Naive B cell (primary cell): ENCODE data around the gene COG2. TPM values are rescaled to one million over a fixed set of nuclear protein-coding genes. Genes with fewer than 3 reads are reported as not detected.

Experiments
- ATAC-seq, 2 donors: fragments of 150-1000 bp; cut with Tn5 transposase; 2 replicates each; pipeline ENCODE4 v1.10.0; 2021; ENCODE audit warnings: low read depth in 2 of 2, mild to moderate bottlenecking in 2 of 2, moderate library complexity in 2 of 2
- DNase-seq: peaks from one replicate; pipeline ENCODE4 v3.0.0; 2022
- H3K27ac Mint-ChIP-seq, 6 donors: one replicate each; pipeline ENCODE4 v1.8.0; 2020 to 2022; ENCODE audit warnings: mild to moderate bottlenecking in 6 of 6, mixed read lengths in 6 of 6, moderate library complexity in 5 of 6, inconsistent platforms in 2 of 6
- H3K27me3 Mint-ChIP-seq, 3 donors: one replicate each; pipeline ENCODE4 v1.8.0; 2021 to 2022; ENCODE audit warnings: mixed read lengths in 3 of 3, mild to moderate bottlenecking in 1 of 3
- H3K36me3 Mint-ChIP-seq, 2 donors: one replicate each; pipeline ENCODE4 v1.8.0; 2020 to 2022; ENCODE audit warnings: mixed read lengths in 2 of 2, inconsistent platforms in 1 of 2, mild to moderate bottlenecking in 1 of 2
- H3K4me1 Mint-ChIP-seq, 3 donors: one replicate each; pipeline ENCODE4 v1.8.0; 2020 to 2022; ENCODE audit warnings: mixed read lengths in 3 of 3, inconsistent platforms in 1 of 3, mild to moderate bottlenecking in 1 of 3, moderate library complexity in 1 of 3
- H3K4me3 Mint-ChIP-seq, 8 donors: one replicate each; pipeline ENCODE4 v1.8.0; 2020 to 2022; ENCODE audit warnings: mild to moderate bottlenecking in 8 of 8, mixed read lengths in 8 of 8, moderate library complexity in 8 of 8, inconsistent platforms in 2 of 8
- H3K9me3 Mint-ChIP-seq, 7 donors: one replicate each; pipeline ENCODE4 v1.8.0; 2020 to 2022; ENCODE audit warnings: mixed read lengths in 7 of 7, mild to moderate bottlenecking in 5 of 7, inconsistent platforms in 2 of 7, moderate library complexity in 1 of 7
- polyA plus RNA-seq, 6 donors: library from polyadenylated mRNA; unstranded; fragments of 300-500 nt; fragmentation: Illumina TruSeq; gene quantifications; one replicate each; pipeline ENCODE4 v1.2.3, GENCODE V29; 2021; ENCODE audit warnings: low read depth in 6 of 6

COG2 gene
- polyA plus RNA-seq, 6 donors from 2014 or later: 23.6 to 39.7 (median 33.9) TPM

GRCh38 chr1:230661976-230662375 is 19.7 kb downstream of the COG2 start:
- Mint-ChIP-seq H3K36me3 (peaks cover 33% of the 10 kb centered on the region in 2 donors), H3K27me3 (no peaks in the 10 kb centered on the region), H3K9me3 (no peaks in the 10 kb centered on the region), H3K4me1 (peaks cover 0 to 19% (median 7%) of the 10 kb centered on the region in 3 donors), H3K4me3 (no peak overlapping the region), H3K27ac (peak overlapping the region in 2 of 6 donors; percentile 5 to 21)
- no peak for ATAC-seq
- no peak for DNase-seq

- H3K27ac Mint-ChIP-seq: peak overlapping the region in 2 of 6 donors; percentile 22 to 52
- H3K4me1 Mint-ChIP-seq: peaks cover 0 to 8% (median 0%) of the 10 kb centered on the region in 3 donors
- H3K9me3 Mint-ChIP-seq: no peaks in the 10 kb centered on the region
- ATAC-seq: no peak
- no peaks in the 10 kb centered on the region for H3K27me3 Mint-ChIP-seq
- no peak for DNase-seq
- H3K36me3 Mint-ChIP-seq: peaks cover 38 to 40% of the 10 kb centered on the region in 2 donors
- no peak overlapping the region for H3K4me3 Mint-ChIP-seq
These were observed 25.9 kb downstream of the COG2 start for GRCh38 chr1:230668227-230668626.

GRCh38 chr1:230669543-230669942 is 27.3 kb downstream of the COG2 start:
- ATAC-seq (no peak), DNase-seq (no peak)
- Mint-ChIP-seq H3K27ac (peak overlapping the region in 3 of 6 donors; percentile 4 to 20 (median 12)), H3K4me1 (peaks cover 0 to 8% (median 0%) of the 10 kb centered on the region in 3 donors), H3K36me3 (peaks cover 38% of the 10 kb centered on the region in 2 donors), H3K9me3 (no peaks in the 10 kb centered on the region), H3K4me3 (no peak overlapping the region), H3K27me3 (no peaks in the 10 kb centered on the region)

GRCh38 chr1:230674581-230674980 is 32.3 kb downstream of the COG2 start:
- DNase-seq (no peak), ATAC-seq (no peak)
- Mint-ChIP-seq H3K36me3 (peaks cover 39 to 50% of the 10 kb centered on the region in 2 donors), H3K27me3 (no peaks in the 10 kb centered on the region), H3K9me3 (no peaks in the 10 kb centered on the region), H3K27ac (peak overlapping the region in 1 of 6 donors; percentile 56), H3K4me3 (no peak overlapping the region), H3K4me1 (no peaks in the 10 kb centered on the region)

GRCh38 chr1:230677200-230677599 is 34.9 kb downstream of the COG2 start:
- ATAC-seq: no peak
- Mint-ChIP-seq H3K4me1 (no peaks in the 10 kb centered on the region), H3K4me3 (no peak overlapping the region), H3K36me3 (peaks cover 43 to 46% of the 10 kb centered on the region in 2 donors), H3K27me3 (no peaks in the 10 kb centered on the region), H3K9me3 (no peaks in the 10 kb centered on the region), H3K27ac (no peak overlapping the region)
- no peak for DNase-seq

- Mint-ChIP-seq H3K4me1 (peaks cover 0 to 4% (median 0%) of the 10 kb centered on the region in 3 donors), H3K27ac (peak overlapping the region in 1 of 6 donors; percentile 60), H3K36me3 (peaks cover 44 to 47% of the 10 kb centered on the region in 2 donors), H3K27me3 (no peaks in the 10 kb centered on the region), H3K9me3 (no peaks in the 10 kb centered on the region), H3K4me3 (no peak overlapping the region)
- ATAC-seq (no peak), DNase-seq (no peak)
These were observed 36.9 kb downstream of the COG2 start for GRCh38 chr1:230679192-230679591.

- Mint-ChIP-seq H3K36me3 (peaks cover 43 to 47% of the 10 kb centered on the region in 2 donors), H3K27ac (no peak overlapping the region), H3K4me3 (no peak overlapping the region), H3K9me3 (no peaks in the 10 kb centered on the region), H3K27me3 (no peaks in the 10 kb centered on the region), H3K4me1 (peaks cover 0 to 4% (median 0%) of the 10 kb centered on the region in 3 donors)
- no peak for DNase-seq
- no peak for ATAC-seq
These were observed 37.5 kb downstream of the COG2 start for GRCh38 chr1:230679825-230680224.

GRCh38 chr1:230680300-230681025 is 38.2 kb downstream of the COG2 start:
- Mint-ChIP-seq H3K27me3 (no peaks in the 10 kb centered on the region), H3K9me3 (no peaks in the 10 kb centered on the region), H3K4me3 (no peak overlapping the region), H3K4me1 (peaks cover 0 to 4% (median 0%) of the 10 kb centered on the region in 3 donors), H3K36me3 (peaks cover 47% of the 10 kb centered on the region in 2 donors), H3K27ac (no peak overlapping the region)
- DNase-seq (no peak), ATAC-seq (no peak)

- Mint-ChIP-seq H3K4me3 (no peak overlapping the region), H3K27me3 (no peaks in the 10 kb centered on the region), H3K27ac (no peak overlapping the region), H3K36me3 (peaks cover 36 to 39% of the 10 kb centered on the region in 2 donors), H3K9me3 (no peaks in the 10 kb centered on the region), H3K4me1 (peaks cover 0 to 4% (median 0%) of the 10 kb centered on the region in 3 donors)
- DNase-seq: no peak
- no peak for ATAC-seq
These were observed 39.3 kb downstream of the COG2 start for GRCh38 chr1:230681599-230681998.

GRCh38 chr1:230682274-230682673 is 40.0 kb downstream of the COG2 start:
- no peaks in the 10 kb centered on the region for H3K27me3 Mint-ChIP-seq
- H3K36me3 Mint-ChIP-seq: peaks cover 38% of the 10 kb centered on the region in 2 donors
- ATAC-seq (no peak), DNase-seq (no peak)
- H3K4me1 Mint-ChIP-seq: peaks cover 0 to 4% (median 0%) of the 10 kb centered on the region in 3 donors
- no peak overlapping the region for H3K4me3 Mint-ChIP-seq
- peak overlapping the region in 1 of 6 donors; percentile 47 for H3K27ac Mint-ChIP-seq
- no peaks in the 10 kb centered on the region for H3K9me3 Mint-ChIP-seq

GRCh38 chr1:230682882-230683610 is 40.8 kb downstream of the COG2 start:
- Mint-ChIP-seq H3K27ac (peak overlapping the region in 2 of 6 donors; percentile 7 to 10), H3K4me1 (peaks cover 0 to 4% (median 0%) of the 10 kb centered on the region in 3 donors), H3K27me3 (no peaks in the 10 kb centered on the region), H3K36me3 (peaks cover 38 to 41% of the 10 kb centered on the region in 2 donors), H3K9me3 (no peaks in the 10 kb centered on the region), H3K4me3 (no peak overlapping the region)
- DNase-seq: no peak
- no peak for ATAC-seq

- Mint-ChIP-seq H3K9me3 (no peaks in the 10 kb centered on the region), H3K4me3 (no peak overlapping the region), H3K36me3 (peaks cover 29 to 39% of the 10 kb centered on the region in 2 donors), H3K4me1 (peaks cover 0 to 4% (median 0%) of the 10 kb centered on the region in 3 donors), H3K27ac (no peak overlapping the region), H3K27me3 (no peaks in the 10 kb centered on the region)
- DNase-seq: no peak
- ATAC-seq: no peak
These were observed 41.9 kb downstream of the COG2 start for GRCh38 chr1:230684146-230684545.

- H3K27ac Mint-ChIP-seq: no peak overlapping the region
- H3K36me3 Mint-ChIP-seq: peaks cover 22 to 38% of the 10 kb centered on the region in 2 donors
- peaks cover 0 to 4% (median 0%) of the 10 kb centered on the region in 3 donors for H3K4me1 Mint-ChIP-seq
- DNase-seq (no peak), ATAC-seq (no peak)
- no peaks in the 10 kb centered on the region for H3K27me3 Mint-ChIP-seq
- H3K9me3 Mint-ChIP-seq: no peaks in the 10 kb centered on the region
- no peak overlapping the region for H3K4me3 Mint-ChIP-seq
These were observed 42.7 kb downstream of the COG2 start for GRCh38 chr1:230684998-230685397.

GRCh38 chr1:230686747-230687146 is 44.5 kb downstream of the COG2 start:
- H3K4me3 Mint-ChIP-seq: no peak overlapping the region
- no peak for DNase-seq
- peaks cover 22 to 36% of the 10 kb centered on the region in 2 donors for H3K36me3 Mint-ChIP-seq
- H3K4me1 Mint-ChIP-seq: peaks cover 0 to 4% (median 0%) of the 10 kb centered on the region in 3 donors
- no peaks in the 10 kb centered on the region for H3K27me3 Mint-ChIP-seq
- no peaks in the 10 kb centered on the region for H3K9me3 Mint-ChIP-seq
- no peak for ATAC-seq
- H3K27ac Mint-ChIP-seq: peak overlapping the region in 2 of 6 donors; percentile 18 to 70
